HG02610 (cell line): ENCODE data around the gene ANKRD60.

Experiments
- ATAC-seq: cut with Tn5 transposase; IDR thresholded peaks from one replicate; pipeline ENCODE4 v1.9.1; 2021; ENCODE audit warnings: mild to moderate bottlenecking, moderate library complexity; ENCODE audit not compliant: unreplicated experiment

The ANKRD60 gene, protein sequence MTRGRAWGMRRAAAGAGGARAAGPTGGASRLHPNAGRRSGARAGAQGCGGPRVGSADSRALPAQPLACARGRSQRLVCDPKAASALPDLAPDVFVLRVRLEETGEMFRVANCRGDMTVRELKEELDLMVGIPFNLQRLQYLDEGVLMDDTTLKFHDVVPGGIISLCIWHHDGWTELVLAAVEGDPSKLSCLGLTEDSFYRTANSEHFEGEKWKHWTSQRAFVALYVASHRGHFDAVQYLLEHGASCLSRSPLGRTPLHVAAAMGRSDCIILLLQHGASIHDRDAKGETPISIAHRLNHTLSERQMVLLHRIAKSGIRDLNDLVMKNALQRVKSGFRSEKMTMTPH

GRCh38 chr20:58228484-58229197 is at the start of gene ANKRD60:
ANKRD60 (minus strand) TSS chr20:58228653; CDS start chr20:58228653, 0 bp downstream.
- ATAC-seq: no peak

DNA sequence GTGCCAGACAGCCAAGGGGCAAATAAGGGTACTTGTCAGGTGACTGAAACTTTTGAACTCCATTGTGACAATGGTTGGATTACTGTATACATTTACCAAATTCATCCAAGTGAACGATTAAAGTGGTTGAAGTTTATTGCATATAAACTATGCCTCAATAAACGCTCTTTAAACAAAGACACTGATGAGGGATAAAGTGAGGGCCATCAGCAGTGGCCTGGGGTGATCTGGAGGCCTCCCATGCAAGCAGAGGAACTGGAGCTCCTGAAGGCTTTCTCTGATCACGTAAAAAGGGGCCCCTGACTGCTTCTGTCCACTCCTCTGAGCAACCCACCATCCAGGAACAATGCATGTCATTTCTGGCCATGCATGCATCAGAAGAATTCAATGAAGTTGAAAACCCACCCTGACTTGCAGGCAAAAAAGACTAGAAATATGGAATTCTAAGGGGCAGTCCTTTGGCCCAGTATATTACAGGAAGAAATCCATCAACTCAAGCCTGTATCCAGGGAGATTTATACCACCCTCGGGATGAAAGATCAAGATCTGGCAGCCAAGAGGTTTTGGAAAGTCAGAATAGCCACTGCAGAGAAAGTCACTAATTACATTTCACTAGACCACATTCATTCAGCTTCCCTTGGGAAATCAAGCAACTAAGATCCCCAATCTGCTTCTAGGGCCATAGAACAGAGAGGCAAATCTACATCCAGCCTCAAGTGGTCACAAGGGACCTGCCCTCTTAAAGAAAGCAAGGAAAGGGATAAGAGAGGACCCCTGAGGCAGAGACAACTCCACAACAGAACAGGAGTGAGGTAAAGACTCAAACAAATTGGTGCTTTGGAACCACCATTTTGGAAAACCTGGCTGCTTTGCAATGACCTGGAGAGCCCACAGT is 49.4 kb upstream of the ANKRD60 start:
- no peak for ATAC-seq

- no peak for ATAC-seq
Observed at GRCh38 chr20:58277107-58277506, 48.7 kb upstream of the ANKRD60 start.

- no peak for ATAC-seq
Observed at GRCh38 chr20:58274384-58274783, 45.9 kb upstream of the ANKRD60 start.

GRCh38 chr20:58271606-58272351 is 43.3 kb upstream of the ANKRD60 start:
- ATAC-seq: no peak

DNA sequence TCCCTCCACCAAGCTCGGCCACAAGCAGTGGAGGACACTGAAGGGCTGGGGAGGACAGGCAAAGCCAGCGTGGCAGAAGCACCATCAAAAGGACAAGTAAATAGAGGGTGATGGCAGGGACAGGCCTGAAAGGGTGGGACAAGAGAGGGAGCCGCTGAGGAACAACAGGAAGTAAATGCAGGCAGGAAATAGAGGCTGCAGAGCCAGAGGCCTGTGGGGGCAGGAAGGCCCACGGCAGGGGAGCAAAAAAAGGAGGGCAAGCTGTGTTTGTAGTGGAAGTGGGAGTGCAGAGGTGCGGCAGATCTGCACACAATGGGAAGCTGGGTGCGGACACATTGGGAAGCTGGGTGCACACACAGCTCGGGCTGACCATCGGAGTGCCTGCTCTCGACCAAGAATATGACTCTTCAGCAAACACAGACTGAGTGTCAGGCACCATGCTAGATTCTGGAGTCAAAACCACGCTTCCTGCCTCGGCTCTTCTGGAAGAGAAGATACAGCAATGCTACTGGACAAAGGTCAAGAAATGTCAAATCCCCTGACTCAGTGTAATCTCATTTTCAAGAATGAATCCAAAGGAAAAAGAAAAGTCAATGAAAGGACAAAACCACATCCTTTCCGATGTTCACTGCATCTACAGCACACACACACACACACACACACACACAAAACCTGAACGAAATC is 40.6 kb upstream of the ANKRD60 start:
- no peak for ATAC-seq

DNA sequence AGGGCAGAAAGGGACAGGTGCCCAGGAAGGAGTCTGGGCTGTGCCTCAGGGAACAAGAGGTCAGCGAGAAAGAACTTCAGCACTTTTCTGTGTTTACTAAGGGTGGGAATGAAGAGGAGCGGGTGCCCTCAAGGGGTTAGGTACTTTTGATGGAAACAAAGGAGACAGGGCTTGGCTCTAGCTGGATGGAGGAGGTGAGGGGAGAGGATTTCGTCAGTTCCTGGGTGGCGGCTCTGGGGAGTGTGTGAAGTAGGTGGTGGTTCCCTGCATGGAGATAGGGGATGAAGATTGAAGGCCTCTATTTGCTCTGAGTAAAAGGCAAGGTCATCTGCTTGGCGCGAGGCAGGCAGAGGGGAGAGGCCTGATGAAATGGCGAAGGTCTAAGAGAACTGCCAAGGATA is 40.0 kb upstream of the ANKRD60 start:
- no peak for ATAC-seq

DNA sequence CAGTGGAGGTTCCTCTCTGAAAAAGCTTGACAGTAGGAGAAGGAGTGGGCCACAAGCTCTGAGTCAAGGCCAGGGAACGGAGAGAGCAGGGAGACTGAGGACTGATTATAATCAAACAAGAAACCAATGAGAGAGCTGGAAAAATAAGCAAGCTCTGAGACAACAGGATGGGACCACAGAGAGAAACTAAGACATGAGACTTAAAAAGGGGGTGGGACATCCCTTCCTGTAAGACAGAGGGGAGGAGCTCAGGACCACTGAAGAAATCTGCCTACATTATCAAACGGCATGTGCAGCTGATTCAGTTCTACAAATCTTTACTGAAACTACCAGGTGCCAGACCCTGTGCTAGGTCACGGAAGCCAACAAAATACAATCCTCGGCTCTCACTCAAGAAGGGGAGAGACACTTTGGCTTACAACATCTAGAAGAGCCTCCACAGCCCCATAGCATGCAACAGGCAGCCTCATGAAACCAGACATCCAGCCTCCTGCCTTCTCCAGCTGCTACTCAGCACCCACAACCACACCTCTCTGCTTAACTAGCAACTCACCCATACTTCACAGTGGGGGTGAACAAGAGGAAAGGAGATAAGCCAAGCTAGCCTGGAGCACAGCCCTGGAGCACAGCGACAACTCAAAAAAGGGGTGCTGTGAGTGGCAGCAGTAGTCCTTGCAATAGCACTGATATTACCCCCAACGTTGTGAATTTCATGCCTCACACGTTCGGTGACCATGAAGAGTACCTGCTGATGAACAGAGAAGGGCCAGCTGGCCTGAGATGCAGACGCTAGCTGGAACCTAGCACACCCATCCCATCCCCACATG is 39.1 kb upstream of the ANKRD60 start:
- ATAC-seq: no peak

DNA sequence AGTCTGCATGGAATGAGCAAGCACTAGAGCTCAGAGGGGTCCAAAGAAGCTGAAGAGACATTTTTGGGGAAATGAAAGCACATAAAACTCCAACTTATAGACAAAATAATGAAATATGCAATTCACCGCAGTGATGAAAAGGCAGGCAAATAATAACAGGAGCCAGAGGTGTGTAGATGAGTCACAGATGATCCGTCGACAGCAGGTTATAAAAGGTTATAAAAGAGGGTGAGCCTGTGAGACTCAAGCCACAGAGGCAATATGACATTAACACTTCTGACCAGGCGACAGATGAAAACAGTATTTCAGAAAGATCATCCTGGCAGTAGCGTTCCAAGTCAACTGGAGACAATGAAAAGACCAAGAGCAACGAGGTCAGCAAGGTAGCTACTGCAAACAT is 35.8 kb upstream of the ANKRD60 start:
- ATAC-seq: no peak

GRCh38 chr20:58261660-58262059 is 33.2 kb upstream of the ANKRD60 start:
- ATAC-seq: no peak

GRCh38 chr20:58260006-58260405 is 31.6 kb upstream of the ANKRD60 start:
- ATAC-seq: no peak

DNA sequence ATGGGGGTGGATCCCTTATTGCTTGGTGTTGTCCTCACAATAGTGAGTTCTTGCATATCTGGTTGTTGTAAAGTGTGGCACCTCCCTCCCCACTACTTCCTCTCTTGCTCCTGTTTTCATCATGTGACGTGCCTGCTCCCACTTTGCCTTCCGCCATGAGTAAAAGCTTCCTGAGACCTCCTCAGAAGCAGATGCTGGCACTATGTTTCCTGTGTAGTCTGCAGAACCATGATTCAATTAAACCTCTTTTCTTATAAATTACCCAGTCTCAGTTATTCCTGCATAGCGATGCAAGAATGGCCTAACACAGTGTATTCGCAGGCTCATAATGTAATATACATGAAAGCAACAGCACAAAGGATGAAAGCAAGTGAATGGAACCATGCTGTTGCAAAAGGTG is 28.4 kb upstream of the ANKRD60 start:
- no peak for ATAC-seq

DNA sequence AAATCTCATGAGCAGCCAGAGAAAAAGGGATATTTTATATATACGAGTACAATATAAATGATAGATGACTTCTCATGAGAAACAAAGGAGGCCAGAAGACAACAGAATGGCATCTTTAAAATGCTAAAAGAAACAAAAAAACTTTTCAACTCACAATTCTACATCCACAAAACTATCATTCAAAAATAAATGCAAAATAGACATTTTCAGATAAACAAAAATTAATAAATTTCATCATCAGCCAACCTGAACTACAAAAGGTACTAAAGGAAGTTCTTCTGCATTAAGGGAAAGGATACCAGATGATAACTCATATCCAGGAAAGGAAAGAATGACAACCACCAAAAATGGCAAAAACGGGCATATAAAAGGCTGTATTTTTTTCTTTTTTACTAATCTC is 27.9 kb upstream of the ANKRD60 start:
- no peak for ATAC-seq

DNA sequence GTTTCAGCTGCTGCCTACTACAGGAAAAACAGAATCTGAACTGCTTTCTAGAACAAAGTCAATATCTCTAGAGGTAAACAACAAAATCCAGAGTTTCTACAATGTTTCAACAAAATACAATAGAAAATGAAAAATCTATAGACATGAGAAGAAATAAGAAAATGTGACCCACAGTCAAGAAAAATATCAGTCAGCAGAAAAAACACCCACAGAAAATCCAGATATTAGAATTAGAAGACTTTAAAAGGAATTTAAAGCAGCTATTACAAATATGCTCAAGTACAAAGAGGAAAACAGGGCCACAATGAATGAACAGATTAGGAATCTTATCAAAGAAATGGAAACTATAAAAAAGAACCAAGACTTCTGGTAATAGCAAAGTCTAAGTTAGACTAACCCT is 26.4 kb upstream of the ANKRD60 start:
- no peak for ATAC-seq

DNA sequence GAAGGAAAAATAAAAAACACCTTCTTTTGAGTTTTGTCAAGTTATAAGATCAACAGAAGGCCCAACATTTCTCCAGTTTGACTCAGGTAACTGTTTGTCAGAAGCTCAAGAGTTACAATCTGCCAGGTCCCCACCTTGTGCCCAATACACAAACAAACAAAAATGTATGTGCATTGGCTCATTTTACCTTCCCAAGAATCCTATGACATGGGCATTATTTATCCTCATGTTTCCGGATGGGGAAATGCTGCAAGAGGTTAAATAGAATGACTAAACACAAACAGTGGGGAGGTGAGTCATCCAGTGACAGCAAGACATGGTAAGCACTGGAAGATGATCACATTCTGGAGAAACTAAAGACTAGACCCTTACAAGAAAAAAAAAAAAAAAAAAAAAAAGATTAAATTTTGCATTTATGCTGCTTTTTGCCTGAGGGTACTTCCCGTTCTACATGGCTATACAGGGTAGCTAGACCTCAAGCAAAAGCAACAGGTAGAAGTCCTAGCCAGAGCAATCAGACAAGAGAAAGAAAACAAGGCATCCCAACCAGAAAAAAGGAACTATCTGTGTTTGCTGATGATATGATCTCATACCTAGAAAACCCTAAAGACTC is 23.6 kb upstream of the ANKRD60 start:
- ATAC-seq: no peak

GRCh38 chr20:58251348-58251978 is 23.0 kb upstream of the ANKRD60 start:
- no peak for ATAC-seq

DNA sequence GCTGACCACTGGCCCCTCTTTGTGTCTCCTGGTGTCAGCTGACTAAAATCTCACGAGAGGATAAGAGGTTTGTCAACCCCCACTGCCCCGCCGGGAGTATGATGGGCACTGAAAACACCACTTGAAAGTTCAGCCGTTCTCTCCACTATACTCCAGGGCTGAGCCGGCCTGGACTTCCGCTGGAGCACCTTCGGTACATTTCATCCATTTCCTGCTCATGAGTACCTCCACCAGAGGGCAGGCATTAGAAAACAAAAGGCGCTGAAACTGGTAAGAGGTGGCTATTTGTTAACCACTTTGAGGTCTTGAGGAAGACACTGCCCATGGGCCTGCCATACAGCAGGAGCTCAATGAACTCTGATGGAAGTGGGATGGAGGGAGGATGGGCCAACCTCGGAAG is 17.9 kb upstream of the ANKRD60 start:
- ATAC-seq: no peak

GRCh38 chr20:58245931-58246330 is 17.5 kb upstream of the ANKRD60 start:
- no peak for ATAC-seq
